Measurements from ENCODE around the gene MRPL55.
A peak's percentile ranks its signal among the peaks of the same experiment; 100 is the strongest.

Gene MRPL55

DNA sequence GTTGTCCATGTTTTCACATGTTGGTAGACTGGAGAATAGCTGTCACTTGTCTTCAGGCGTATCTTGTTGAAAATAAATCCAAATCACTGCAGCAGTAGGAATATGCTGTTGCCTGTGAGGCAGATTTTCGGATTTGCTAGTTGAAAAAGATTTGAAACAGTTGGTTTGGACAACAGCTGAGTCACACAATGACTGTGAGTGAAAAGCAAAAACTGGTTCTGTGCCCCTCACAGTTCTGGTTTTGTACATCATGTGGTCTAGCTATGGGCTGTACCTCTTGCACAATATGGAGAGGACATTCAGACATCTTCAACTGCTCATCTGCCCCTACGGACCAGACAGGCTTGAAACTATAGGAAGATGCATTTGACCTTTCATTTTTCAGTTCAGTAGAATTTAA lies 24.8 kb downstream of the MRPL55 start:
- TF ChIP-seq EGR1 (IDR thresholded peaks at IDR 0.05) (no peak), NFIC (IDR thresholded peaks at IDR 0.05) (no peak), TEAD4 (IDR thresholded peaks at IDR 0.05) (no peak), TCF12 (IDR thresholded peaks at IDR 0.05; ENCODE audit: low read depth) (no peak), EP300 (IDR thresholded peaks at IDR 0.05; ENCODE audit: borderline replicate concordance) (no peak), ZBTB7A (IDR thresholded peaks at IDR 0.05; ENCODE audit: low read depth) (no peak), YY1 (IDR thresholded peaks at IDR 0.05; ENCODE audit: low read depth) (no peak), CEBPB (IDR thresholded peaks at IDR 0.05) (no peak), TAF1 (IDR thresholded peaks at IDR 0.05; ENCODE audit: low read depth) (no peak)
- TF ChIP-seq, protein P1, sequence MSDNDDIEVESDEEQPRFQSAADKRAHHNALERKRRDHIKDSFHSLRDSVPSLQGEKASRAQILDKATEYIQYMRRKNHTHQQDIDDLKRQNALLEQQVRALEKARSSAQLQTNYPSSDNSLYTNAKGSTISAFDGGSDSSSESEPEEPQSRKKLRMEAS (IDR thresholded peaks at IDR 0.05) = no peak

- TF ChIP-seq ZBTB7A (IDR thresholded peaks at IDR 0.05; ENCODE audit: low read depth) (no peak), EGR1 (IDR thresholded peaks at IDR 0.05) (no peak), CEBPB (IDR thresholded peaks at IDR 0.05) (no peak), REST (IDR thresholded peaks at IDR 0.05; ENCODE audit: low read depth) (no peak), TCF12 (IDR thresholded peaks at IDR 0.05; ENCODE audit: low read depth) (no peak), EP300 (IDR thresholded peaks at IDR 0.05; ENCODE audit: borderline replicate concordance) (no peak), FOXM1 (IDR thresholded peaks at IDR 0.05; ENCODE audit: borderline replicate concordance, low read depth) (no peak), CREB1 (IDR thresholded peaks at IDR 0.05; ENCODE audit: low read depth) (no peak), TEAD4 (IDR thresholded peaks at IDR 0.05) (no peak), NFIC (IDR thresholded peaks at IDR 0.05) (no peak), YY1 (IDR thresholded peaks at IDR 0.05; ENCODE audit: low read depth) (no peak), TAF1 (IDR thresholded peaks at IDR 0.05; ENCODE audit: low read depth) (no peak), RAD21 (IDR thresholded peaks at IDR 0.05; ENCODE audit: low read depth) (no peak)
- TF ChIP-seq, protein P2, sequence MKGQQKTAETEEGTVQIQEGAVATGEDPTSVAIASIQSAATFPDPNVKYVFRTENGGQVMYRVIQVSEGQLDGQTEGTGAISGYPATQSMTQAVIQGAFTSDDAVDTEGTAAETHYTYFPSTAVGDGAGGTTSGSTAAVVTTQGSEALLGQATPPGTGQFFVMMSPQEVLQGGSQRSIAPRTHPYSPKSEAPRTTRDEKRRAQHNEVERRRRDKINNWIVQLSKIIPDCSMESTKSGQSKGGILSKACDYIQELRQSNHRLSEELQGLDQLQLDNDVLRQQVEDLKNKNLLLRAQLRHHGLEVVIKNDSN (IDR thresholded peaks at IDR 0.05) = no peak
- TF ChIP-seq, protein P1 (IDR thresholded peaks at IDR 0.05) = no peak
These were observed 25.2 kb downstream of the MRPL55 start for GRCh38 chr1:228083871-228084278.

GRCh38 chr1:228082918-228083870 lies 25.9 kb downstream of the MRPL55 start:
- TF ChIP-seq FOXM1 (IDR thresholded peaks at IDR 0.05; ENCODE audit: borderline replicate concordance, low read depth) (no peak), TEAD4 (IDR thresholded peaks at IDR 0.05) (no peak), EP300 (IDR thresholded peaks at IDR 0.05; ENCODE audit: borderline replicate concordance) (no peak)
- TF ChIP-seq, protein P1 (IDR thresholded peaks at IDR 0.05) = 0 out of 2 replicates have a peak, but pooled peaks have one; percentile 8

- 0 out of 2 replicates have a peak, but pooled peaks have one; percentile 1 for TF ChIP-seq TEAD4 (IDR thresholded peaks at IDR 0.05)
- TF ChIP-seq YY1 (IDR thresholded peaks at IDR 0.05; ENCODE audit: low read depth) = peak; percentile 94
- no peak for TF ChIP-seq EP300 (IDR thresholded peaks at IDR 0.05; ENCODE audit: borderline replicate concordance)
- TF ChIP-seq NFIC (IDR thresholded peaks at IDR 0.05) = no peak
- peak; percentile 86 for TF ChIP-seq TAF1 (IDR thresholded peaks at IDR 0.05; ENCODE audit: low read depth)
- TF ChIP-seq EGR1 (IDR thresholded peaks at IDR 0.05) = peak; percentile 36; the same call in 1 of the 2 replicates
- peak; percentile 75 for TF ChIP-seq CREB1 (IDR thresholded peaks at IDR 0.05; ENCODE audit: low read depth)
- TF ChIP-seq, protein P1 (IDR thresholded peaks at IDR 0.05) = peak; percentile 88
These were observed 26.7 kb downstream of the MRPL55 start, which contains the start of gene ARF1 for GRCh38 chr1:228082214-228082917. Gene ARF1 (plus strand): TSS chr1:228082708. CDS start chr1:228097115, 14,407 bp downstream.

GRCh38 chr1:228081578-228082213 lies 27.4 kb downstream of the MRPL55 start:
- TF ChIP-seq, protein P1 (IDR thresholded peaks at IDR 0.05) = no peak
- TF ChIP-seq TAF1 (IDR thresholded peaks at IDR 0.05; ENCODE audit: low read depth) = no peak
- TF ChIP-seq TEAD4 (IDR thresholded peaks at IDR 0.05) = no peak
- TF ChIP-seq FOXM1 (IDR thresholded peaks at IDR 0.05; ENCODE audit: borderline replicate concordance, low read depth) = no peak
- no peak for TF ChIP-seq ZBTB7A (IDR thresholded peaks at IDR 0.05; ENCODE audit: low read depth)
- no peak for TF ChIP-seq EGR1 (IDR thresholded peaks at IDR 0.05)
- no peak for TF ChIP-seq CREB1 (IDR thresholded peaks at IDR 0.05; ENCODE audit: low read depth)
- TF ChIP-seq RAD21 (IDR thresholded peaks at IDR 0.05; ENCODE audit: low read depth) = no peak
- TF ChIP-seq, protein P2 (IDR thresholded peaks at IDR 0.05) = no peak
